Parathyroid adenoma (tissue), 2 donors: ENCODE results near the gene NGEF.

ENCODE experiments used
- H2AFZ ChIP-seq: fragments of 300-600 bp; sonication (generic); one replicate; pipeline ENCODE4 v1.7.0; 2017; ENCODE audit warnings: antibody characterized with exemption, mild to moderate bottlenecking
- H3K27ac ChIP-seq: fragments of 300-600 bp; sonication (generic); one replicate; pipeline ENCODE4 v1.7.0; 2017
- H3K27me3 ChIP-seq: fragments of 300-600 bp; sonication (generic); one replicate; pipeline ENCODE4 v1.7.0; 2017; ENCODE audit warnings: low read length; ENCODE audit not compliant: control insufficient read depth, insufficient read depth
- H3K36me3 ChIP-seq: fragments of 300-600 bp; sonication (generic); one replicate; pipeline ENCODE4 v1.7.0; 2017; ENCODE audit warnings: low read length; ENCODE audit not compliant: control insufficient read depth, insufficient read depth
- H3K4me1 ChIP-seq: fragments of 300-600 bp; sonication (generic); one replicate; pipeline ENCODE4 v1.7.0; 2017; ENCODE audit warnings: control low read depth
- H3K4me2 ChIP-seq: fragments of 300-600 bp; sonication (generic); one replicate; pipeline ENCODE4 v1.7.0; 2017; ENCODE audit warnings: low read length
- H3K4me3 ChIP-seq: fragments of 300-600 bp; sonication (generic); one replicate; pipeline ENCODE4 v1.7.0; 2017; ENCODE audit warnings: low read depth, low read length
- H3K79me2 ChIP-seq: fragments of 300-600 bp; sonication (generic); one replicate; pipeline ENCODE4 v1.7.0; 2017; ENCODE audit warnings: control low read depth
- H3K9ac ChIP-seq: fragments of 300-600 bp; sonication (generic); one replicate; pipeline ENCODE4 v1.7.0; 2017; ENCODE audit warnings: mild to moderate bottlenecking
- H3K9me3 ChIP-seq: fragments of 300-600 bp; sonication (generic); one replicate; pipeline ENCODE4 v1.7.0; 2017; ENCODE audit warnings: low read length; ENCODE audit not compliant: control insufficient read depth
- TF ChIP-seq, protein P1 (sequence below): fragments of 300-600 bp; sonication (generic); IDR thresholded peaks from one replicate; pipeline ENCODE4 v1.7.0; 2017; ENCODE audit warnings: antibody characterized with exemption, mild to moderate bottlenecking
- donor health status: primary hyperparathyroidism.

The NGEF gene

DNA sequence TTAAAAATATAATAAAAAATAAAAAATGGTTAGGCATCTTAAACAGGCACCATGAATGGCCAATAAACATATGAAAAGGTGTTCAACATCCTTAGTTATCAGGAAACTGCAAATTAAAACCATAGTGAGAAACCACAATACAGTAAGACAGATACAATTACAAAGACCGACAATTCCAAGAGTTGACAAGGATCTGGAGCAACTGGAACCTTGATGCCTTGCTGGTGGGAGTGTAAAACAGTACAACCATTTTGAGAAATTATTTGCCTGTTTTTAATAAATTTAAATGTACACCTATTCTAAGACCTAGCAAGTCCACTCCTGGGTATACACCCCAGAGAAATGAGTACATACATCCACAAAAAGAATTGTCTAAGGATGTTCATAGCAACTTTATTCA is 49.1 kb downstream of the NGEF start:
- no peaks in the 10 kb centered on the region for H3K27me3 ChIP-seq
- H3K9ac ChIP-seq = no peak overlapping the region
- TF ChIP-seq, protein P1, sequence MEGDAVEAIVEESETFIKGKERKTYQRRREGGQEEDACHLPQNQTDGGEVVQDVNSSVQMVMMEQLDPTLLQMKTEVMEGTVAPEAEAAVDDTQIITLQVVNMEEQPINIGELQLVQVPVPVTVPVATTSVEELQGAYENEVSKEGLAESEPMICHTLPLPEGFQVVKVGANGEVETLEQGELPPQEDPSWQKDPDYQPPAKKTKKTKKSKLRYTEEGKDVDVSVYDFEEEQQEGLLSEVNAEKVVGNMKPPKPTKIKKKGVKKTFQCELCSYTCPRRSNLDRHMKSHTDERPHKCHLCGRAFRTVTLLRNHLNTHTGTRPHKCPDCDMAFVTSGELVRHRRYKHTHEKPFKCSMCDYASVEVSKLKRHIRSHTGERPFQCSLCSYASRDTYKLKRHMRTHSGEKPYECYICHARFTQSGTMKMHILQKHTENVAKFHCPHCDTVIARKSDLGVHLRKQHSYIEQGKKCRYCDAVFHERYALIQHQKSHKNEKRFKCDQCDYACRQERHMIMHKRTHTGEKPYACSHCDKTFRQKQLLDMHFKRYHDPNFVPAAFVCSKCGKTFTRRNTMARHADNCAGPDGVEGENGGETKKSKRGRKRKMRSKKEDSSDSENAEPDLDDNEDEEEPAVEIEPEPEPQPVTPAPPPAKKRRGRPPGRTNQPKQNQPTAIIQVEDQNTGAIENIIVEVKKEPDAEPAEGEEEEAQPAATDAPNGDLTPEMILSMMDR = no peak

DNA sequence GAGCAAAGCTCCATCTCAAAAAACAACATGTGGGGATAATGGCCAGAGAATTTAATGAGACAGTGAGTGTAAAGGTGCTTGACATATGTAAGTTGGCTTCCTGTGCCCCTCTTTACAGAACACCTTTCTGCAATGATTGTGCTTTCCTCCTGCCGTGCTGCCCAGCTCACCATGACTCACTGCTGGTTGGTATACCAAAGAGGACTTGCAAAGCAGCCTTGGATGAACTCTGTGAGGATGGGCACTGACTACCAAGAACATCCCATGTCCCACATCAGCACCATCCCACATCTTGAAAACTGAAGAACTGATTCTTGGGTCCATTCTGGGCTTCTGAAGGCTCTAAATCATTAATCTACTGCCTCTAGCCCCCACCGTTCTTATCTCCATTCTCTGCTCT is 52.2 kb downstream of the NGEF start:
- peaks cover 4% of the 10 kb centered on the region for H3K4me1 ChIP-seq
- H3K36me3 ChIP-seq = no peaks in the 10 kb centered on the region
- H3K4me2 ChIP-seq = no peak overlapping the region
- no peaks in the 10 kb centered on the region for H3K27me3 ChIP-seq
- TF ChIP-seq, protein P1 = no peak
- no peaks in the 10 kb centered on the region for H3K9me3 ChIP-seq
- no peaks in the 10 kb centered on the region for H3K79me2 ChIP-seq
- no peak overlapping the region for H3K4me3 ChIP-seq
- no peak overlapping the region for H2AFZ ChIP-seq
- H3K9ac ChIP-seq = no peak overlapping the region
- H3K27ac ChIP-seq = no peak overlapping the region

More for the DNA sequence above, 49.1 kb downstream of the NGEF start:
- H3K9me3 ChIP-seq = no peaks in the 10 kb centered on the region
- H3K79me2 ChIP-seq = no peaks in the 10 kb centered on the region
- H3K4me2 ChIP-seq = no peak overlapping the region
- H3K4me3 ChIP-seq = no peak overlapping the region
- H3K4me1 ChIP-seq = peaks cover 4% of the 10 kb centered on the region
- H3K27ac ChIP-seq = no peak overlapping the region
- H2AFZ ChIP-seq = no peak overlapping the region
- no peaks in the 10 kb centered on the region for H3K36me3 ChIP-seq

DNA sequence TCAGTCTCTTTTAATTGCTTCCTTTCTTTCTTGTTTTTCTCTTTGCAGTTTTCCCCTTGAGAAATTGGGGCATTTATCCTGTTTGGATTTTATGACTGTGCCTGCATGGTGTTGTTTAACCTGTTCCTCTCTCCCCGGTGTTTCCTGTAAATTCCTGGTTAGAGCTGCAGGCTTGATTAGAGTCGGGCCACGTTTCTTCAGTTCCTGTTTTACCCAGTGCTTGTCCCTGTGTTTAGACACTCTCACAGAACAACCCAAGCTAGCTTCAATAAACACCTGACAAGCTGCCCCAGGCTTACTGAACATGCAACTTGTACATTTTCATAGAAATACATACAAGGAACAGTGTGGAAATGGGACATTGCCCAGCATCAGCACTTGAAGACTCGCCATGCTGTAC is 53.9 kb downstream of the NGEF start:
- no peaks in the 10 kb centered on the region for H3K4me1 ChIP-seq
- H3K27me3 ChIP-seq = no peaks in the 10 kb centered on the region

DNA sequence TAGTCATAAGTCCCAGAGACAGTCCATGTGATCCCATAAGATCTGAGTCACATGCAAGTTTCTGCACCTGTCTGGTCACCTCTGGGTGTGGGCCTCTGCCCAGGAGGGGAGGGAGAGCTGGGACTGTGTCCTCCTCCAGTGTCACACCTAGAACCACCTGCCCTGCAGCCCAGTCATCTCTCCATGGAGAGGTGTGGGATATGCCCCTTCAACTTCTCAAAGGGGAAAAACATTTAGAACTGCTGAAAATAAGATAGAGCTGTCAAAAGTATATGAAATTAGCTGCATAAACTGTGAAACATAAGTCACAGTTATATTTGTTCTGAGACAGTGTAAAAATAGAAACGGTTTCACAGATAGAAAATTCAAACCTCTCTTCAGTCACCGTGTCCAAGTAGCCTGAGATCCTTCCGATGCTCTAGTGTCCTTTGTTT is 55.4 kb downstream of the NGEF start:
- Histone ChIP-seq H3K4me3 (no peak overlapping the region), H3K9me3 (no peaks in the 10 kb centered on the region), H3K27me3 (no peaks in the 10 kb centered on the region), H3K4me1 (no peaks in the 10 kb centered on the region), H3K4me2 (no peak overlapping the region), H3K36me3 (no peaks in the 10 kb centered on the region), H3K9ac (no peak overlapping the region), H3K79me2 (no peaks in the 10 kb centered on the region), H3K27ac (no peak overlapping the region), H2AFZ (no peak overlapping the region)
- TF ChIP-seq, protein P1 = no peak

More for the DNA sequence above, 53.9 kb downstream of the NGEF start:
- H3K4me2 ChIP-seq = no peak overlapping the region
- H3K9me3 ChIP-seq = no peaks in the 10 kb centered on the region
- H3K27ac ChIP-seq = no peak overlapping the region
- H2AFZ ChIP-seq = no peak overlapping the region
- TF ChIP-seq, protein P1 = no peak
- no peak overlapping the region for H3K9ac ChIP-seq
- H3K79me2 ChIP-seq = no peaks in the 10 kb centered on the region
- no peaks in the 10 kb centered on the region for H3K36me3 ChIP-seq
- no peak overlapping the region for H3K4me3 ChIP-seq

DNA sequence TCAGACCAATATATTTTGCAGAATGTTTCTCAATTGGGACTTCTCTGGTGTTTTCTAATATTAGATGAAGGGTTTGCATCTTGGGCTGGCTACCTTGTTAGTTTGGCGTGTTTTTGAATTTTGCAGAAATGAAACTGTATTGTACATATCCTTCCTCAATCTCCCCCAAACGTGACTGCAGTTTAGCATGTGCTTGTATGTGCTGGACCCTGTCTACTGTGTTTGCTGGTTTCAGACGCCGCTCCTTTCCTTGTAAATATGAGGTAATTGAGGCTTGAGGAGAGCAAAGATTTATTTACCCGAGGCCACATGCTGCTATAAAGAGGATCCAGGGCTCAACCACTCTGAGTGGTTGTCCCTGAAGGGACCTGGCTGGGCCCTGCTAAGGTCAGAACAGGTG is 57.2 kb downstream of the NGEF start:
- TF ChIP-seq, protein P1 = no peak
- no peaks in the 10 kb centered on the region for H3K9me3 ChIP-seq
- H3K79me2 ChIP-seq = no peaks in the 10 kb centered on the region
- H3K9ac ChIP-seq = no peak overlapping the region
- no peaks in the 10 kb centered on the region for H3K4me1 ChIP-seq
- H3K4me2 ChIP-seq = no peak overlapping the region
- H3K36me3 ChIP-seq = no peaks in the 10 kb centered on the region
- no peak overlapping the region for H2AFZ ChIP-seq
- H3K27ac ChIP-seq = no peak overlapping the region
- no peaks in the 10 kb centered on the region for H3K27me3 ChIP-seq
- no peak overlapping the region for H3K4me3 ChIP-seq
